Measurements from ENCODE around the gene SOHLH1. TPM values are rescaled to one million over a fixed set of nuclear protein-coding genes. Genes with fewer than 3 reads are reported as not detected.

The SOHLH1 gene
- total RNA-seq, 1 experiment from 2014 or later = not detected

DNA sequence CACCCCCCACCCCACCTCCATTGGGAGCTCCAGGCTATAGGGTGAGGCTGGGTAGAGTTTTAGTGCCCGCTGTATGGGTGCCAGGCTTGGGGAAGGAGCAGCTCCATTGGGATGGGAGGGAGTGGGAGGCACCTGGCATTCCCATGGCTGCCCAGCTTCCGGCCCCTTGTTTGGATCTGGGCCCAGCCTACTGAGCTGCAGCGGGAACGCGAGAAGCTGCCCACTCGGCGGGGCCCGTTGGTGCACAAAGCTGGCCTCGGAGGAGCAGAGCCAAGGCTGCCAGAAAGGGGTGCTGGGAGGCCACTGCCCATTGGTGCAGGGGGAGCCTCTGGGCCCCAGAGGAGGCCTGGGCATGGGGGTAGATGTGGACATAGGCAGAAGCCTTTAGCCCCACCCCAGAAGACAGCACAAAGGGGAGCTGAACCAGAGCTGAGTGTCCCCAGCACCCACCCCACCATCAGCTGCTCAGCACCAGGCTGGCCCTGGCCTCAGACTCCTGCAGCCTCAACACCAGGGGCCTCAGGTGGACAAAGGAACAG lies 31.7 kb downstream of the SOHLH1 start:
- DNase-seq (ENCODE audit: low spot score) = no peak
- Histone ChIP-seq H3K4me1 (ENCODE audit: insufficient read depth, low read length, poor library complexity, severe bottlenecking) (no peaks in the 10 kb centered on the region), H3K27me3 (replicated peaks; ENCODE audit: insufficient read depth, low read depth, low read length, poor library complexity) (peaks cover 3% of the 10 kb centered on the region), H3K4me3 (ENCODE audit: low read depth, low read length, poor library complexity, severe bottlenecking) (no peak overlapping the region), H3K9me3 (ENCODE audit: low read depth, low read length, poor library complexity, severe bottlenecking) (no peaks in the 10 kb centered on the region), H3K36me3 (ENCODE audit: insufficient read depth, low read length, poor library complexity, severe bottlenecking) (no peaks in the 10 kb centered on the region), H3K27ac (ENCODE audit: low read depth, low read length, poor library complexity, severe bottlenecking) (no peak overlapping the region)
- ChIA-PET POLR2A (ENCODE audit: low non-redundant PET) (no interaction called here), CTCF (no interaction called here)
- TF ChIP-seq CTCF (conservative IDR thresholded peaks at IDR 0.05; ENCODE audit: low read depth, low read length) = no peak
- no peak for TF ChIP-seq EZH2 (IDR thresholded peaks at IDR 0.05; ENCODE audit: borderline replicate concordance, low read depth, low read length, poor library complexity, severe bottlenecking)
- no TSS peak for BruUV-seq (replicated peaks)
- intact Hi-C loops (cut with micrococcal nuclease; ENCODE audit: unreplicated experiment) = no loop called here

- no peaks in the 10 kb centered on the region for H3K36me3 ChIP-seq (ENCODE audit: insufficient read depth, low read length, poor library complexity, severe bottlenecking)
- H3K27ac ChIP-seq (ENCODE audit: low read depth, low read length, poor library complexity, severe bottlenecking) = no peak overlapping the region
- ChIA-PET POLR2A (ENCODE audit: low non-redundant PET) (no interaction called here), CTCF (no interaction called here)
- BruUV-seq (replicated peaks) = no TSS peak
- intact Hi-C loops (cut with micrococcal nuclease; ENCODE audit: unreplicated experiment) = no loop called here
- no peaks in the 10 kb centered on the region for H3K4me1 ChIP-seq (ENCODE audit: insufficient read depth, low read length, poor library complexity, severe bottlenecking)
- TF ChIP-seq CTCF (conservative IDR thresholded peaks at IDR 0.05; ENCODE audit: low read depth, low read length) (no peak), EZH2 (IDR thresholded peaks at IDR 0.05; ENCODE audit: borderline replicate concordance, low read depth, low read length, poor library complexity, severe bottlenecking) (no peak)
- no peaks in the 10 kb centered on the region for H3K9me3 ChIP-seq (ENCODE audit: low read depth, low read length, poor library complexity, severe bottlenecking)
- H3K27me3 ChIP-seq (replicated peaks; ENCODE audit: insufficient read depth, low read depth, low read length, poor library complexity) = peaks cover 3% of the 10 kb centered on the region
- DNase-seq (ENCODE audit: low spot score) = no peak
- H3K4me3 ChIP-seq (ENCODE audit: low read depth, low read length, poor library complexity, severe bottlenecking) = no peak overlapping the region
These were observed 32.5 kb downstream of the SOHLH1 start for GRCh38 chr9:135666534-135667462.

DNA sequence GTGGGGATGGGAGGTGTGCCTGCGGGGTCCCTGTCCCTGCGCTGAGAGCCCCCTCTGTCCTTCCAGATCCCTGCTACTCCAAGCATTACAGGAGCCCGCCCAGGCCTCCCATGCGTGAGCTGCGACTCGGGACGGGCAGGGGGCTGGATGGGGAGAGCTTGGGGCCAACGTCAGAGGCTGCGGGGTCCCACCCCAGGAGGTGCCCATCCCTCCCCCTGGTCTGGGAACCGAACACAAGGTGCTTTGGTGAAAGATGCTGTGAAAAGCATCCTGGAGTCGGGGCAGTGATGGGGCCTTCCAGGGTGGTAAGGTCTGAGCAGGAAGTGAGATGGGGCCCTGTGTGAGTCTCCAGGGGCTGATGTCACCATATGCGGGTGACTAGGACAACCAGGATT lies 33.5 kb downstream of the SOHLH1 start:
- no TSS peak for BruUV-seq (replicated peaks)
- Histone ChIP-seq H3K36me3 (ENCODE audit: insufficient read depth, low read length, poor library complexity, severe bottlenecking) (no peaks in the 10 kb centered on the region), H3K27me3 (replicated peaks; ENCODE audit: insufficient read depth, low read depth, low read length, poor library complexity) (peaks cover 3% of the 10 kb centered on the region), H3K4me3 (ENCODE audit: low read depth, low read length, poor library complexity, severe bottlenecking) (no peak overlapping the region), H3K9me3 (ENCODE audit: low read depth, low read length, poor library complexity, severe bottlenecking) (no peaks in the 10 kb centered on the region), H3K27ac (ENCODE audit: low read depth, low read length, poor library complexity, severe bottlenecking) (no peak overlapping the region), H3K4me1 (ENCODE audit: insufficient read depth, low read length, poor library complexity, severe bottlenecking) (no peaks in the 10 kb centered on the region)
- no peak for TF ChIP-seq EZH2 (IDR thresholded peaks at IDR 0.05; ENCODE audit: borderline replicate concordance, low read depth, low read length, poor library complexity, severe bottlenecking)
- no peak for TF ChIP-seq CTCF (conservative IDR thresholded peaks at IDR 0.05; ENCODE audit: low read depth, low read length)
- intact Hi-C loops (cut with micrococcal nuclease; ENCODE audit: unreplicated experiment) = no loop called here
- CTCF ChIA-PET = no interaction called here
- POLR2A ChIA-PET (ENCODE audit: low non-redundant PET) = no interaction called here
- DNase-seq (ENCODE audit: low spot score) = no peak

All from A673 (cell line).